ENCODE data around the gene FCN1. TPM values are rescaled to one million over a fixed set of nuclear protein-coding genes. Genes with fewer than 3 reads are reported as not detected.

The FCN1 gene
- total RNA-seq, 1 donor from 2014 or later: not detected

DNA sequence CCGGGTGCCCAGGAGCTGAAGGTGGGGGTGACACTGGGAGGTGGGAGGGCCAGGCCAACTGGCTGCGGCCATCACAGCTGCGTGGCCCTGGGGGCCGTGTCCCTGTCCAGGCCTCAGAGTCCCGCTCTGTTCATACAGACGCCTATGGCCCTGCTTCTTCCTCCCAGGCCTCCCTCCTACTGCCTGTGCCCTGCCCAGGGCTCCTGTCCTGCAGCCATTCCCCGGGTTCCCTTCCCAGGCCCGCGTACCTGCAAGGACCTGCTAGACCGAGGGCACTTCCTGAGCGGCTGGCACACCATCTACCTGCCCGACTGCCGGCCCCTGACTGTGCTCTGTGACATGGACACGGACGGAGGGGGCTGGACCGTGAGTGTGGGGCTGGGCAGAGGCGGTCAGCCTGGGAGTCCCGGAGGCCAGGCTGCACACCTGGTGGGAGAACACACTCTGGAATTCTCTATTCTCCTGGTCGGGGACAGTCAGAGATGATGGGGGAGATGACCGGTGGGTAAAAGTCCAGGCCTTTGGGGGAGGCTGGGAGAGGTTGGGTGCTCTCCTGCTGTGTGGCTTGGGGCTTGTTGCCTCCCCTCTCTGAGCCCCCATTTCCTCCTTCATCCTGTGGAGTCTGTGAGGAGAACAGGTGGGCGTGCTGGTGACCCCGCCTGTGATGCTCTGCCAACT, 32.6 kb downstream of the FCN1 start:
- TF ChIP-seq, protein P1, sequence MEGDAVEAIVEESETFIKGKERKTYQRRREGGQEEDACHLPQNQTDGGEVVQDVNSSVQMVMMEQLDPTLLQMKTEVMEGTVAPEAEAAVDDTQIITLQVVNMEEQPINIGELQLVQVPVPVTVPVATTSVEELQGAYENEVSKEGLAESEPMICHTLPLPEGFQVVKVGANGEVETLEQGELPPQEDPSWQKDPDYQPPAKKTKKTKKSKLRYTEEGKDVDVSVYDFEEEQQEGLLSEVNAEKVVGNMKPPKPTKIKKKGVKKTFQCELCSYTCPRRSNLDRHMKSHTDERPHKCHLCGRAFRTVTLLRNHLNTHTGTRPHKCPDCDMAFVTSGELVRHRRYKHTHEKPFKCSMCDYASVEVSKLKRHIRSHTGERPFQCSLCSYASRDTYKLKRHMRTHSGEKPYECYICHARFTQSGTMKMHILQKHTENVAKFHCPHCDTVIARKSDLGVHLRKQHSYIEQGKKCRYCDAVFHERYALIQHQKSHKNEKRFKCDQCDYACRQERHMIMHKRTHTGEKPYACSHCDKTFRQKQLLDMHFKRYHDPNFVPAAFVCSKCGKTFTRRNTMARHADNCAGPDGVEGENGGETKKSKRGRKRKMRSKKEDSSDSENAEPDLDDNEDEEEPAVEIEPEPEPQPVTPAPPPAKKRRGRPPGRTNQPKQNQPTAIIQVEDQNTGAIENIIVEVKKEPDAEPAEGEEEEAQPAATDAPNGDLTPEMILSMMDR (IDR thresholded peaks at IDR 0.05; ENCODE audit: insufficient read depth, low read length, severe bottlenecking): no peak
- Histone ChIP-seq H3K4me3 (ENCODE audit: low read depth, low read length) (no peak overlapping the region), H3K36me3 (ENCODE audit: control insufficient read depth, insufficient read depth, low read length) (no peaks in the 10 kb centered on the region), H3K27me3 (ENCODE audit: control insufficient read depth, insufficient read depth, low read length) (no peaks in the 10 kb centered on the region)
- DNase-seq (ENCODE audit: low read depth) (no peak), FAIRE-seq (no peak)

DNA sequence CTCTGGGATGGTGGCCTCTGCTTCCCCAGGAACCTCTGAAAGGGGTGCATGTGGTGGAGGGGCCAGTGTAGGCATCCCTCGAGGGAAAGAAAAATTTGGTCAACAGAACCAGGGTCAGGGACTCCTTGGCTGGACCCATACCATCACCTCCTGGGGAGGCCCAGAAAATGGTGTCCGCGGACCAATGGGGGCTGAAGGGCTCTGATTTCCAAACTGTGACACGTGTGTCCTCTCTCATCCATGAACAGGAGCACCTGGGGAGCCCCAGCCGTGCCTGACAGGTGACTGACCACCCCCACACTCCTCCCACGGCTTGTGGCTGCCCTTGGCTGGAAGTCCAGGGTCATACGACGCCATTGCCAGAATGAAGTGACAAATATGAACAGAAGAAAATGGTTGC, 33.2 kb downstream of the FCN1 start:
- FAIRE-seq (no peak), DNase-seq (ENCODE audit: low read depth) (no peak)
- H3K27me3 ChIP-seq (ENCODE audit: control insufficient read depth, insufficient read depth, low read length): no peaks in the 10 kb centered on the region
- no peaks in the 10 kb centered on the region for H3K36me3 ChIP-seq (ENCODE audit: control insufficient read depth, insufficient read depth, low read length)
- H3K4me3 ChIP-seq (ENCODE audit: low read depth, low read length): no peak overlapping the region
- TF ChIP-seq, protein P1 (IDR thresholded peaks at IDR 0.05; ENCODE audit: insufficient read depth, low read length, severe bottlenecking): no peak

- Histone ChIP-seq H3K27me3 (ENCODE audit: control insufficient read depth, insufficient read depth, low read length) (no peaks in the 10 kb centered on the region), H3K36me3 (ENCODE audit: control insufficient read depth, insufficient read depth, low read length) (no peaks in the 10 kb centered on the region), H3K4me3 (ENCODE audit: low read depth, low read length) (no peak overlapping the region)
- TF ChIP-seq, protein P1 (IDR thresholded peaks at IDR 0.05; ENCODE audit: insufficient read depth, low read length, severe bottlenecking): no peak
- FAIRE-seq (no peak), DNase-seq (ENCODE audit: low read depth) (no peak)
Observed at GRCh38 chr9:134883040-134883782, 34.5 kb downstream of the FCN1 start.

DNA sequence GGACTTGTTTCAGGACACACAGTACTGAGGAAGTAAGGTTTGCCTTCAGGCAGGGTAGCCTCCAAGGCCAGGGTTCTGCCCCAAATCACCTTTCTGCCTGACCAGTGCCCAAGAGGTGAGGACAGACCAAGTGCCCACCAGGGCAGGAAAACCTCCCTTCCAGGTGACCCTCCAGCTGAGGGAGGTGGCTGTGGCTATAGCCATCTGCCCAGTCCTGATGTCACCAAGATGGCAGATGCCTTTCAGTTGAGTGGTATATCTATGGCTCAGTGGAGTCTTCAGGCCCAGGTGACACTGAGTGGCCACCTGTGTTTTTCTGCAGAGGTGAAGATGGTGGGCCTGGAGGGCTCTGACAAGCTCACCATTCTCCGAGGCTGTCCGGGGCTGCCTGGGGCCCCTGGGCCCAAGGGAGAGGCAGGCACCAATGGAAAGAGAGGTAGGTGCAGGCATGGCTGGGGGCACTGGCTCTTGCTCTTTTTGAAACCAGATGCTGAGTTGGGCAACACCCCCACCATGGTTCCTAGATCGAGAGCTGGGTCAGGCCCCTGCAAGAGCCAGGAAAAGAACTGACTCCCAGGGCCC, 35.4 kb downstream of the FCN1 start:
- DNase-seq (ENCODE audit: low read depth) (no peak), FAIRE-seq (peak; percentile 90)
- TF ChIP-seq, protein P1 (IDR thresholded peaks at IDR 0.05; ENCODE audit: insufficient read depth, low read length, severe bottlenecking): no peak

DNA sequence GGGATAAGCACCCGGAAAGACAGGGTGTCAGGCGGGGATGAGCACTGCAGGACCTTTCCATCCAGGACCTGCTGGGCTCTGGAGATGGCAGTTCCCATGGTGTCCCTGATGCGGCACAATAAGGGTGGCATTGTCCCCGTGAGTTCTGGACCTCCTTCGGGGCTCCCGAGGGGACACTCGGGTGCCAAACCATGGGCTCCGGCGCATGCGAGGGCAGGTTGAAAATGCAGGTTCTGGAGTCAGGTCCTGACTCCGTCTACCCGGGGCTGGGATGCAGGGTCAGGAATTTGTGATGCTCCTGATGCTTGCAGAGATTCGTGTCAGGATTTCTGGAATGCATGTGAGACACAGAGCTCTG, 36.4 kb downstream of the FCN1 start:
- no peaks in the 10 kb centered on the region for H3K27me3 ChIP-seq (ENCODE audit: control insufficient read depth, insufficient read depth, low read length)

More for the DNA sequence above, 35.4 kb downstream of the FCN1 start:
- Histone ChIP-seq H3K4me3 (ENCODE audit: low read depth, low read length) (no peak overlapping the region), H3K36me3 (ENCODE audit: control insufficient read depth, insufficient read depth, low read length) (no peaks in the 10 kb centered on the region), H3K27me3 (ENCODE audit: control insufficient read depth, insufficient read depth, low read length) (no peaks in the 10 kb centered on the region)

More for the DNA sequence above, 36.4 kb downstream of the FCN1 start:
- H3K36me3 ChIP-seq (ENCODE audit: control insufficient read depth, insufficient read depth, low read length): no peaks in the 10 kb centered on the region
- no peak overlapping the region for H3K4me3 ChIP-seq (ENCODE audit: low read depth, low read length)
- DNase-seq (ENCODE audit: low read depth): no peak
- TF ChIP-seq, protein P1 (IDR thresholded peaks at IDR 0.05; ENCODE audit: insufficient read depth, low read length, severe bottlenecking): no peak
- FAIRE-seq: no peak
